Activated CD8-positive, alpha-beta memory T cell treated with anti-CD3 and anti-CD28 coated beads, Interleukin-2, amount 50 U/mL, for 4 hours (primary cell): ENCODE results near the gene FIGNL2.
A peak's percentile ranks its signal among the peaks of the same experiment; 100 is the strongest.
"Not testable (repeated sequence)": the region's sequence is repeated elsewhere in the genome, so short reads cannot be mapped to it uniquely, and the experiment has no call there.

Experiments
- DNase-seq: peaks from one replicate; pipeline ENCODE4 v3.0.0-alpha.2; 2020

Gene FIGNL2

GRCh38 chr12:51833448-51834227, 14.9 kb downstream of the FIGNL2 start:
- DNase-seq: no peak

- DNase-seq: no peak
These were observed 16.0 kb downstream of the FIGNL2 start for GRCh38 chr12:51832354-51833107.

- DNase-seq: not testable (repeated sequence)
These were observed 16.7 kb downstream of the FIGNL2 start for GRCh38 chr12:51831817-51832216.

- DNase-seq: no peak
These were observed 18.9 kb downstream of the FIGNL2 start for GRCh38 chr12:51829641-51830040.

- DNase-seq: no peak
These were observed 19.5 kb downstream of the FIGNL2 start for GRCh38 chr12:51829011-51829481.

GRCh38 chr12:51827925-51828818, 20.3 kb downstream of the FIGNL2 start:
- peak; percentile 48 for DNase-seq

GRCh38 chr12:51826881-51827280, 21.6 kb downstream of the FIGNL2 start:
- no peak for DNase-seq

GRCh38 chr12:51825216-51825615, 23.3 kb downstream of the FIGNL2 start:
- no peak for DNase-seq

- DNase-seq: no peak
These were observed 24.5 kb downstream of the FIGNL2 start for GRCh38 chr12:51823875-51824565.

- DNase-seq: no peak
These were observed 25.6 kb downstream of the FIGNL2 start for GRCh38 chr12:51822956-51823355.

- no peak for DNase-seq
These were observed 26.3 kb downstream of the FIGNL2 start for GRCh38 chr12:51822261-51822616.

GRCh38 chr12:51821440-51822260, 26.9 kb downstream of the FIGNL2 start:
- DNase-seq: peak; percentile 59

- peak; percentile 88 for DNase-seq
These were observed 27.7 kb downstream of the FIGNL2 start for GRCh38 chr12:51820526-51821439.

GRCh38 chr12:51819736-51820525, 28.6 kb downstream of the FIGNL2 start:
- DNase-seq: no peak

- DNase-seq: no peak
These were observed 29.8 kb downstream of the FIGNL2 start for GRCh38 chr12:51818566-51819300.

GRCh38 chr12:51818086-51818485, 30.4 kb downstream of the FIGNL2 start:
- no peak for DNase-seq

GRCh38 chr12:51817027-51817953, 31.2 kb downstream of the FIGNL2 start:
- DNase-seq: no peak

- DNase-seq: no peak
These were observed 32.9 kb downstream of the FIGNL2 start for GRCh38 chr12:51815571-51815970.
